HG03060 (cell line): Measurements from ENCODE around the gene PPEF1.

Source experiments
- ATAC-seq: cut with Tn5 transposase; IDR thresholded peaks from one replicate; pipeline ENCODE4 v1.9.1; 2021; ENCODE audit warnings: low read depth, moderate number of reproducible peaks; ENCODE audit not compliant: unreplicated experiment

PPEF1 gene

DNA sequence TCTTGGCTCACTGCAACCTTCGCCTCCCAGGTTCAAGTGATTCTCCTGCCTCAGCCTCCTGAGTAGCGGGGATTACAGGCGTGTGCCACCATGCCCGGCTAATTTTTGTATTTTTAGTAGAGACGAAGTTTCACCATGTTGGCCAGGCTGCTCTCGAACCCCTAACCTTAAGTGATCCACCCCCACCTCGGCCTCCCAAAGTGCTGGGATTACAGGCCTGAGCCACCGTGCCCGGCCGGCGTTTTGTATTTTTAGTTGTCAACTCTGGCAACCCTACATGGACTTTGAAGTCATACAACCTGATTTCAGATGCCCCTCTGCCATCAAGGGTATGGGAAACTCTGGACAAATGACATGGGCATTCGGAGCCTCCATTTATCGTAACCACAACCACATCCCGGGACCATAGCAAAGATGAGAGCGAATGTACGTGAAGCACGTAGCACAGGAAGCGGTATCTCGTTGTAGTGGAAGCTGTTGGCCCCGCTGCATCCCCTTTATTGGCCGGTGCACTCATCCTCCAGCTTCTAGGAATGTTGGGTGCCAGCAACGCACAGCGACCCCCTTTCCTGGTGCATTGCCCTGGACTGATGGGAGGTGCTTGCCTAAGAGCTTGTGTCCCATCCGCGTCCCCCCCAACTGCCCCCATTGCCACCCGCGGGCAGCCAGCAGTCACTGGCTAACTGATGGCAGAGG lies 167.3 kb downstream of the PPEF1 start:
- no peak for ATAC-seq

GRCh38 chrX:18875256-18875878 lies 167.9 kb downstream of the PPEF1 start:
- no peak for ATAC-seq

DNA sequence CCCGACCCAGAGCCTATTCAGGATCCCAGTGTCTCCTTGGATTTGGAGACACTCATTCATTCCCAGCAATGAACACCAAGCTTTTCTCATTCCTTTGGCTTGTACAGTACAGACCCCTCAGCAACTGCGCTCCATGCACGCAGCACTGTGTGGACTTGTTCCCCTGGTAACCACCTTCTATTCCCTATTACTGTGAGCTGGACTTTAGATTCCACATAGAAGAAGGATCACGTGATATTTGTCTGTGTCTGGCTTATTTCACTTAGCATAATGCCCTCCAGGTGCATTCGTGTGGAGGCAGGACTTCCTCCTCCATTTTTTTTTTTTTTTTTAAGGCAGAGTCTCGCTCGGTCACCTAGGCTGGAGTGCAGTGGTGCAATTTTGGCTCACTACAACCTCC lies 170.0 kb downstream of the PPEF1 start:
- ATAC-seq = no peak
